T47D (cell line): ENCODE results near the gene ANKRD11.
"Not testable (repeated sequence)": the region's sequence is repeated elsewhere in the genome, so short reads cannot be mapped to it uniquely, and the experiment has no call there.

ENCODE experiments used
- DNase-seq, 2 experiments: peaks; one replicate each; pipeline versions ENCODE4 v3.0.0 to v3.0.0-alpha.2; 2011 to 2012; ENCODE audit warnings: low read depth in 1 of 2, low spot score in 1 of 2
- JUND ChIP-seq: IDR thresholded peaks from 2 replicates; pipeline ENCODE4 v1.6.1; 2012; ENCODE audit warnings: low read depth
- in situ Hi-C: cut with HindIII; loops from 2 replicates; pipeline ENCODE4 v1.10.0; 2016; ENCODE audit warnings: low sequenced_read_pairs, low pct_unique_long_range_greater_than_20kb

The ANKRD11 gene

GRCh38 chr16:89274561-89275283 is 215.6 kb downstream of the ANKRD11 start:
- in situ Hi-C loops, result no loop called here
- DNase-seq, result no peak
- no peak for TF ChIP-seq JUND

- in situ Hi-C loops, result no loop called here
- no peak for DNase-seq
- TF ChIP-seq JUND, result no peak
These were observed 216.5 kb downstream of the ANKRD11 start for GRCh38 chr16:89273741-89274472.

- in situ Hi-C loops, result no loop called here
- DNase-seq, result no peak
- TF ChIP-seq JUND, result no peak
These were observed 217.7 kb downstream of the ANKRD11 start for GRCh38 chr16:89272631-89273030.

GRCh38 chr16:89270666-89271345 is 219.6 kb downstream of the ANKRD11 start:
- in situ Hi-C loops, result no loop called here
- DNase-seq, result no peak
- TF ChIP-seq JUND, result no peak

- no peak for TF ChIP-seq JUND
- in situ Hi-C loops, result no loop called here
These were observed 220.3 kb downstream of the ANKRD11 start for GRCh38 chr16:89269805-89270665.

GRCh38 chr16:89268987-89269735 is 221.2 kb downstream of the ANKRD11 start:
- TF ChIP-seq JUND, result no peak
- in situ Hi-C loops, result no loop called here
- no peak for DNase-seq

More at GRCh38 chr16:89269805-89270665, 220.3 kb downstream of the ANKRD11 start:
- no peak for DNase-seq

- no peak for TF ChIP-seq JUND
- in situ Hi-C loops, result no loop called here
- DNase-seq, result no peak
These were observed 221.8 kb downstream of the ANKRD11 start for GRCh38 chr16:89268585-89268984.

- in situ Hi-C loops, DNase-seq: not testable (repeated sequence)
These were observed 222.6 kb downstream of the ANKRD11 start for GRCh38 chr16:89267746-89268145.

GRCh38 chr16:89266521-89267134 is 223.7 kb downstream of the ANKRD11 start:
- TF ChIP-seq JUND, result no peak
- no peak for DNase-seq
- in situ Hi-C loops, result no loop called here

GRCh38 chr16:89265647-89266046 is 224.7 kb downstream of the ANKRD11 start:
- no peak for DNase-seq
- in situ Hi-C loops, result no loop called here
- TF ChIP-seq JUND, result no peak

GRCh38 chr16:89264800-89265550 is 225.4 kb downstream of the ANKRD11 start:
- in situ Hi-C loops, result no loop called here
- no peak for TF ChIP-seq JUND
- DNase-seq, result no peak
